ACC112 (cell line): ENCODE results near the gene APLN.

Experiments
- H2AFZ ChIP-seq: fragments of 200-600 bp; sonication (generic); one replicate; pipeline ENCODE4 v1.6.0; 2017; ENCODE audit warnings: antibody characterized with exemption, low read length; ENCODE audit not compliant: unreplicated experiment
- H3K27ac ChIP-seq: fragments of 200-600 bp; sonication (generic); 2 replicates; pipeline ENCODE4 v1.5.1; 2014; ENCODE audit warnings: low read depth, mild to moderate bottlenecking, antibody characterized with exemption, low read length, moderate library complexity
- H3K27me3 ChIP-seq: fragments of 200-600 bp; sonication (generic); 2 replicates; pipeline ENCODE4 v1.6.1; 2014; ENCODE audit warnings: mild to moderate bottlenecking, antibody characterized with exemption, low read length, moderate library complexity, mixed read lengths; ENCODE audit not compliant: insufficient read depth
- H3K36me3 ChIP-seq: fragments of 200-600 bp; sonication (generic); 2 replicates; pipeline ENCODE4 v1.6.1; 2016; ENCODE audit warnings: mild to moderate bottlenecking, antibody characterized with exemption, low read length, moderate library complexity, mixed read lengths; ENCODE audit not compliant: insufficient read depth
- H3K4me1 ChIP-seq: fragments of 200-600 bp; sonication (generic); one replicate; pipeline ENCODE4 v1.6.1; 2016; ENCODE audit warnings: low read length, mixed read lengths; ENCODE audit not compliant: insufficient read depth, unreplicated experiment, control insufficient read depth
- H3K4me3 ChIP-seq: fragments of 200-600 bp; sonication (generic); 2 replicates; pipeline ENCODE4 v1.5.1; 2014; ENCODE audit warnings: mild to moderate bottlenecking, low read depth, low read length
- H3K79me2 ChIP-seq: fragments of 200-600 bp; sonication (generic); one replicate; pipeline ENCODE4 v1.6.0; 2016; ENCODE audit warnings: low read length; ENCODE audit not compliant: control insufficient read depth, unreplicated experiment, insufficient read depth

Gene APLN

GRCh38 chrX:129617420-129617819 lies 37.3 kb downstream of the APLN start:
- Histone ChIP-seq H3K4me1 (no peaks in the 10 kb centered on the region), H3K27me3 (no peaks in the 10 kb centered on the region), H3K36me3 (no peaks in the 10 kb centered on the region), H2AFZ (no peak overlapping the region), H3K27ac (no peak overlapping the region), H3K4me3 (no peak overlapping the region), H3K79me2 (no peaks in the 10 kb centered on the region)

- H3K27ac ChIP-seq: no peak overlapping the region
- no peak overlapping the region for H3K4me3 ChIP-seq
- no peaks in the 10 kb centered on the region for H3K36me3 ChIP-seq
- H3K4me1 ChIP-seq: no peaks in the 10 kb centered on the region
- no peak overlapping the region for H2AFZ ChIP-seq
- no peaks in the 10 kb centered on the region for H3K79me2 ChIP-seq
- H3K27me3 ChIP-seq: no peaks in the 10 kb centered on the region
Measured at GRCh38 chrX:129614481-129615255, 40.1 kb downstream of the APLN start.

GRCh38 chrX:129613596-129613995 lies 41.2 kb downstream of the APLN start:
- Histone ChIP-seq H2AFZ (no peak overlapping the region), H3K4me3 (no peak overlapping the region), H3K27me3 (no peaks in the 10 kb centered on the region), H3K4me1 (no peaks in the 10 kb centered on the region), H3K36me3 (no peaks in the 10 kb centered on the region), H3K27ac (no peak overlapping the region), H3K79me2 (no peaks in the 10 kb centered on the region)

GRCh38 chrX:129612396-129612795 lies 42.4 kb downstream of the APLN start:
- Histone ChIP-seq H3K27me3 (no peaks in the 10 kb centered on the region), H3K4me1 (no peaks in the 10 kb centered on the region), H3K4me3 (no peak overlapping the region), H3K36me3 (no peaks in the 10 kb centered on the region), H3K27ac (no peak overlapping the region), H2AFZ (no peak overlapping the region), H3K79me2 (no peaks in the 10 kb centered on the region)

GRCh38 chrX:129609395-129609794 lies 45.4 kb downstream of the APLN start:
- Histone ChIP-seq H3K4me3 (no peak overlapping the region), H2AFZ (no peak overlapping the region), H3K79me2 (no peaks in the 10 kb centered on the region), H3K27me3 (no peaks in the 10 kb centered on the region), H3K36me3 (no peaks in the 10 kb centered on the region), H3K27ac (no peak overlapping the region), H3K4me1 (no peaks in the 10 kb centered on the region)

- Histone ChIP-seq H3K4me3 (no peak overlapping the region), H2AFZ (no peak overlapping the region), H3K4me1 (no peaks in the 10 kb centered on the region), H3K36me3 (no peaks in the 10 kb centered on the region), H3K27ac (no peak overlapping the region), H3K27me3 (no peaks in the 10 kb centered on the region), H3K79me2 (no peaks in the 10 kb centered on the region)
Measured at GRCh38 chrX:129608496-129608895, 46.3 kb downstream of the APLN start.

GRCh38 chrX:129606918-129607317 lies 47.8 kb downstream of the APLN start:
- no peak overlapping the region for H2AFZ ChIP-seq
- H3K79me2 ChIP-seq: no peaks in the 10 kb centered on the region
- H3K4me1 ChIP-seq: no peaks in the 10 kb centered on the region
- no peaks in the 10 kb centered on the region for H3K27me3 ChIP-seq
- no peak overlapping the region for H3K27ac ChIP-seq
- no peak overlapping the region for H3K4me3 ChIP-seq
- H3K36me3 ChIP-seq: no peaks in the 10 kb centered on the region

GRCh38 chrX:129600981-129601424 lies 53.8 kb downstream of the APLN start:
- no peak overlapping the region for H3K4me3 ChIP-seq
- no peaks in the 10 kb centered on the region for H3K27me3 ChIP-seq
- no peaks in the 10 kb centered on the region for H3K36me3 ChIP-seq
- no peaks in the 10 kb centered on the region for H3K79me2 ChIP-seq
- H2AFZ ChIP-seq: no peak overlapping the region
- no peak overlapping the region for H3K27ac ChIP-seq
- no peaks in the 10 kb centered on the region for H3K4me1 ChIP-seq

- H3K27ac ChIP-seq: no peak overlapping the region
- no peaks in the 10 kb centered on the region for H3K4me1 ChIP-seq
- no peaks in the 10 kb centered on the region for H3K79me2 ChIP-seq
- no peak overlapping the region for H3K4me3 ChIP-seq
- H3K27me3 ChIP-seq: no peaks in the 10 kb centered on the region
- H3K36me3 ChIP-seq: no peaks in the 10 kb centered on the region
- no peak overlapping the region for H2AFZ ChIP-seq
Measured at GRCh38 chrX:129599996-129600395, 54.8 kb downstream of the APLN start.

- no peaks in the 10 kb centered on the region for H3K27me3 ChIP-seq
- H2AFZ ChIP-seq: no peak overlapping the region
- H3K79me2 ChIP-seq: no peaks in the 10 kb centered on the region
- H3K4me3 ChIP-seq: no peak overlapping the region
- H3K27ac ChIP-seq: no peak overlapping the region
- no peaks in the 10 kb centered on the region for H3K4me1 ChIP-seq
- H3K36me3 ChIP-seq: no peaks in the 10 kb centered on the region
Measured at GRCh38 chrX:129599499-129599898, 55.3 kb downstream of the APLN start.

GRCh38 chrX:129597905-129598304 lies 56.9 kb downstream of the APLN start:
- H3K4me1 ChIP-seq: peaks cover 6% of the 10 kb centered on the region
- no peak overlapping the region for H3K27ac ChIP-seq
- no peak overlapping the region for H3K4me3 ChIP-seq
- no peaks in the 10 kb centered on the region for H3K36me3 ChIP-seq
- no peak overlapping the region for H2AFZ ChIP-seq
- no peaks in the 10 kb centered on the region for H3K79me2 ChIP-seq
- H3K27me3 ChIP-seq: no peaks in the 10 kb centered on the region
